ENCODE measurements around the gene FUT8.

GRCh38 chr14:65566820-65567522, 154.4 kb downstream of the FUT8 start:
- TF ChIP-seq CTCF (IDR thresholded peaks at IDR 0.05) (no peak), EZH2 (IDR thresholded peaks at IDR 0.05; ENCODE audit: borderline replicate concordance, insufficient read depth, low read depth, low read length, poor library complexity, severe bottlenecking) (no peak)
